NCI-H510A treated with DMSO at 0.1 percent for 48 hours (cell line): ENCODE measurements around the gene ATG9B.
A peak's percentile ranks its signal among the peaks of the same experiment; 100 is the strongest.

Experiments used
- DNase-seq: peaks from one replicate; lab custom pipeline; 2025; lab: John Stamatoyannopoulos, UW

ATG9B gene

GRCh38 chr7:150979713-150980390, 44.4 kb downstream of the ATG9B start:
- no peak for DNase-seq

GRCh38 chr7:150978126-150978789, 46.0 kb downstream of the ATG9B start, which contains the start of gene KCNH2:
Gene KCNH2 (minus strand): TSS chr7:150978321. CDS start chr7:150977913, 408 bp downstream.
- DNase-seq: peak; percentile 38

DNA sequence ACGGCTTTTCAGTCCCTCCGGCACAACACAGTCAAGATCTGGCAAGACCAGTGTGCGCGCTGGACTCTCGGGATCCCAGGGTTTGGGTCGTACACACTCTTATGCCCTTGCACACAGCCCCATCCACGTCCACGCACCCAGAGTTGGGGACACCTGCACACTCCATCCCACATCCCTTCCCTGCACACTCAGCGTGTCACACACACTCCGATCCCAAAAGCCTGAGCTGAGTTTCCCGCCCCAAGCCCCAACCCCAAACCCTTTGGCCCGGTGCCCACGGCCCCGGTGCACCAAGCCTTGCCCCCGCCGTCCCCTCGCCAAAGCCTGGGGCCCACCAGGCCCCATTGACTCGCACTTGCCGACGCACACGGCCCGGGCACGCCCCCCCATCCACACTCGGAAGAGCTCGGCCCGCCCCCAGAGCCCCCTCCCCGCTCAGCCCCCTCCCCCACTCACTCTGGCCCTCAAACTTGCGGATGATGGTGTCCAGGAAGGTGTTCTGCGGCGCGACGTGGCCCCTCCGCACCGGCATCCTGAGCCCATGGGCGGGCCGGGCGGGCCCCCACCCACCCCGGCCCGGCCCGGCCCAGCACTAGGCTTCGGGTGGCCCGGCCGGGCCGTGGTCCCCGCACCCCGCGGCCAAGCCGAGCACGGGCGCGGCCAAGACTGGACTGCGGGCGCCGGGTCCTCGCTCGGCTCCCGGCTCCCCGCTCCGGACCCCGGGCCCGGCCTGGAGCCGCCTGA, 46.7 kb downstream of the ATG9B start:
- no peak for DNase-seq

- DNase-seq: peak; percentile 89
Measured at GRCh38 chr7:150976529-150977381, 47.5 kb downstream of the ATG9B start.

- peak; percentile 25 for DNase-seq
Measured at GRCh38 chr7:150975536-150976319, 48.6 kb downstream of the ATG9B start.

GRCh38 chr7:150974468-150975391, 49.6 kb downstream of the ATG9B start:
- peak; percentile 34 for DNase-seq

GRCh38 chr7:150973571-150974451, 50.5 kb downstream of the ATG9B start:
- peak; percentile 71 for DNase-seq

GRCh38 chr7:150972741-150973140, 51.6 kb downstream of the ATG9B start:
- no peak for DNase-seq

DNA sequence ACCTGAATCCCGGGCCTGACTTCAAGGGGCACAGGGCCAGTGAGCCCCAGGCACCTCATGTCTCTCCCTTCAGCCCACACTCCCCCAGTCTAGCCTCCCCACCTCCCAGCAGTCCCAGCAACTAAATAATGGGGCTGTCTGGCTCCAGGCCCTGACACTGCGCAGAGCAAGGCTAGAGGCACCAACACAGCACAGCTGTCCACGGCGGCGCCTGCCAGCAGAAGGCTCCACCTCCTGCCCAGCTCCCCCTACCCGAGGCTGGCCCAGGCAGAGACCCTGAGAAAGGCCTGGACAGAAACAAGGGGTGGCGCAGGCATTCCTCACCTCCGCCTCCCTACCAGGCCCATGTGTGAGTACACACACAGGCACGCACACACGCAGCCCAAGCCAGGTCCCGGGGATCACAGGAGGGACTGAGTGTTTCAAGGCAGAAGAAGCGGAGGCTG, 52.2 kb downstream of the ATG9B start:
- no peak for DNase-seq

- no peak for DNase-seq
Measured at GRCh38 chr7:150971242-150972022, 52.9 kb downstream of the ATG9B start.

- no peak for DNase-seq
Measured at GRCh38 chr7:150970424-150970823, 53.9 kb downstream of the ATG9B start.

DNA sequence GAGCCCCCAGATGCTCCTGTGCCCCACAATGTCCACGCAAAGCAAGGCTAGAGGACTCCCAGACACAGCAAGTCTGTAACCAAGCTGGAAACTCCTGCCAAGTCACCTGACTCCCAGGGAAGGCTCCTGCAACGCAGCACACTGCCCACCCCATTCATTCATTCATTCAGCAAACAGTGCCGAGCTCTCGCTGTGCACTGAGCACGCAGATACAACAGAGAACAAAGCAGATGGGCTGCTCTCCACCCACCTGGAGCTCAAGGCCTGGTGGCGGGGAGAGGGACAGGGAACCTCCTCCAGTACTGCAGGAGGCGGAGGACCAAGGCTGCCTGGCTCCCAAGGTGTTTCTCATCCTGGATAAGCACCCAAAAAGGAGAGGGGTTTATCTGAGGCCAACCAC, 54.8 kb downstream of the ATG9B start:
- peak; percentile 30 for DNase-seq

GRCh38 chr7:150968734-150969372, 55.4 kb downstream of the ATG9B start:
- peak; percentile 31 for DNase-seq

DNA sequence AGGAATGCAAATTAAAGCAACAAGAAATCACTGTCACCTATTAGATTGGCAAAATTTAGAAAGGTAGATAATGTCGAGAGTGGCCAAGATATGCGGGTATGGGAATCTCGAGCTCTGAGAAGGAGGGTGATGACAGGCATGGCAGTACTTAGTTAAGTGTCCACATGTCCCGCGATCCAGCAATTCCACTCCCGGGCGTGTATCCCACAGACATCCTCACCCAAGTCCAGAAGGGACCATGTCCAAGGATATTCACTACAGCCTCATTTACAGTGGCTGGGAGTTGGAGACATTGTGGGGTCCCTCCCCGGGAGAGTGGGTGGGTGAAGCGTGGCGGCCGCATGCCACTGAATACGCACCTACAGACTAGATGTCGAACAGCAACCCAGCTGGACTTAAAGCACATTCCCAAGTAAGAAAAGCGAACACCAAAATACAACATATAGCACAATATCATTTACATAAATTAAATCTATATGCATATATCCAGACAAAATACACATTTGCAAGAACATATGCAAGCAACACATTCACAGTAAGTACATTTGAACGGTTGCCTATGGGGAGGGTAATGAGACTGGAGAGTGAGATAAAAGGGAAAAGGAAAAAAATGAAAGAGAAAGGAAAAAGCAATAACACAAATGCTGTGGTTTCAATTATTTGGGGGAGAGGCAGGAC, 56.1 kb downstream of the ATG9B start:
- DNase-seq: no peak

GRCh38 chr7:150967349-150967748, 56.9 kb downstream of the ATG9B start:
- no peak for DNase-seq

DNA sequence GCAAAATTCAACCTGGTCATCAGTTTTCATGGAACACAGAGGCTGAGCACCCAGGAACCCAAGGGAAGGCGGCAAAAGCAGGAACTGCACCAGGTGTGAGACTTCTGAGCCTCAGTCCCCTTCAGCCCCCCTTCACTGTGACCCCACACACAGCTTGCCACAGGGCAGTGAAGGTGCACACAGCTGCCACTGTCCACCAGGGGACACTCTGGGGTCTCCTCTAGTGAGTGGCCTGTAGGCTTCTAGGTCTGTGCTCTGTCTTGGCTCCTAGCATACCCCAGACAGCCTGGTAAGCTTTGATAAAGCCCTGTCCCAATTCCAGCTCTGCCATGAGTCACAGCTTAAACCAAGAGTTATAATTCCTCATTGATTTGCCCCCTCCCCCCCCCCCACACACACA, 58.3 kb downstream of the ATG9B start:
- DNase-seq: no peak

GRCh38 chr7:150965273-150965830, 58.9 kb downstream of the ATG9B start:
- DNase-seq: no peak
